Embryonic facial prominence (tissue), 1 donor: ENCODE measurements around the gene PPP1R27.

ENCODE experiments used
- DNase-seq: peaks from one replicate; pipeline ENCODE4 v3.0.0-alpha.2; 2016; ENCODE audit errors: extremely low spot score

Gene PPP1R27

GRCh38 chr17:81805707-81806460 is 29.0 kb downstream of the PPP1R27 start:
- DNase-seq = no peak

- no peak for DNase-seq
These were observed 30.1 kb downstream of the PPP1R27 start for GRCh38 chr17:81804559-81805399.

- DNase-seq = no peak
These were observed 30.9 kb downstream of the PPP1R27 start, which contains the start of gene GCGR for GRCh38 chr17:81803728-81804558. GCGR (plus strand) TSS chr17:81804150; CDS start chr17:81809019, 4,869 bp downstream.

- DNase-seq = no peak
These were observed 31.8 kb downstream of the PPP1R27 start for GRCh38 chr17:81802856-81803643.

GRCh38 chr17:81802048-81802758 is 32.6 kb downstream of the PPP1R27 start:
- no peak for DNase-seq

- DNase-seq = no peak
These were observed 33.5 kb downstream of the PPP1R27 start for GRCh38 chr17:81801327-81801726.

GRCh38 chr17:81794509-81794908 is 40.3 kb downstream of the PPP1R27 start:
- no peak for DNase-seq

GRCh38 chr17:81794074-81794476 is 40.8 kb downstream of the PPP1R27 start:
- DNase-seq = no peak

GRCh38 chr17:81792675-81793615 is 41.9 kb downstream of the PPP1R27 start:
- DNase-seq = no peak
